ENCODE results near the gene OR1F1. TPM values are rescaled to one million over a fixed set of nuclear protein-coding genes. Genes with fewer than 3 reads are reported as not detected.
"Not testable (repeated sequence)": the region's sequence is repeated elsewhere in the genome, so short reads cannot be mapped to it uniquely, and the experiment has no call there.

Gene OR1F1
- total RNA-seq, 2 experiments from 2014 or later: not detected

DNA sequence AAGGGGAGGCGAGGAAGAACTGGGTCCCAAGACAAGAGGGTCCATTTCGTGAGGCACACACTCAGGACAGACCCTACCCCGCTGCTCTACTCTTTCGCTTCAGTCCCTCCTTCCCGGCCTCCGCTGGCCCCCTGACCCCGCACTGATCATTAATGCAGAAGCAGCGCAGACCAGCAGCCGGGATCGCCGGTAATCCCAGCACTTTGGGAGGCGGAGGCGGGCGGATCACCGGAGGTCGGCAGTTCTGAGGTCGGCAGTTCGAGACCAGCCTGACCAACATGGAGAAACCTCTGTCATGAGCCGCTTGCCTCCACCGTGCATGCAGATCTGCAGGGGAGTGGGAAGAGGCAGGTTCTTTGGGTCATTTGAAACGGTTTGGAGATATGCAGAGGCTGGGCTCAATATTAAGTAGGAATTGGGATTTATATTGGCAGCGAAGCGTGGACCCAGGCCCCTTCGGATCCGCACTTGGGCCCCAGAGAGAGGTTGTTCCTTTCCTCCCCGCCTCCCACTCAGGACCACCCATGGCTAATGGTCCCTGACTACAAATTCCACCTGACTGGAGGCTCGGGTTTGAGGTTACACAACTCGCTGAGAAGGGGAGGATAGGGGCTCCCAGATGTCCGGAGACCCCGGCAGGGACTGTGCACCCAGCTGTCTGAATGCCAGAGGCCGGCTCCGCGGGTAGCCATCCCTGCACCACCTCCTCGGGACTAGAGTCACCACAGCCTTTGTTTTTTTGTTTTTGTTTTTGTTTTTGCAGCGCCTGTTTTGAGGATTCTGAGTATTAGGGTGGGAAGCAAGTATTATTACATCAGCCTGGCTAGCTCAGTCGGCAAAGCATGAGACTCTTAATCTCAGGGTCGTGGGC, 23.6 kb upstream of the OR1F1 start:
- no peak for DNase-seq
- no peak overlapping the region for H3K4me3 ChIP-seq (ENCODE audit: low read length)
- no peaks in the 10 kb centered on the region for H3K9me3 ChIP-seq (ENCODE audit: control insufficient read depth in 1 of 2, insufficient read depth in 1 of 2, low read length in 2 of 2)
- no peak overlapping the region for H3K4me3 Mint-ChIP-seq
- peaks cover 10% of the 10 kb centered on the region for H3K4me1 Mint-ChIP-seq (ENCODE audit: low read depth)
- no peak overlapping the region for H3K27ac ChIP-seq (ENCODE audit: low read depth in 1 of 2, low read length in 2 of 2)
- no peak overlapping the region for H3K27ac Mint-ChIP-seq
- peaks cover 0 to under 1% of the 10 kb centered on the region in 2 experiments for H3K27me3 ChIP-seq (ENCODE audit: control insufficient read depth in 1 of 2, insufficient read depth in 2 of 2, low read length in 2 of 2)
- CTCF ChIA-PET: no interaction called here
- H3K36me3 ChIP-seq (ENCODE audit: insufficient read depth, low read length): no peaks in the 10 kb centered on the region
- TF ChIP-seq, protein P1, sequence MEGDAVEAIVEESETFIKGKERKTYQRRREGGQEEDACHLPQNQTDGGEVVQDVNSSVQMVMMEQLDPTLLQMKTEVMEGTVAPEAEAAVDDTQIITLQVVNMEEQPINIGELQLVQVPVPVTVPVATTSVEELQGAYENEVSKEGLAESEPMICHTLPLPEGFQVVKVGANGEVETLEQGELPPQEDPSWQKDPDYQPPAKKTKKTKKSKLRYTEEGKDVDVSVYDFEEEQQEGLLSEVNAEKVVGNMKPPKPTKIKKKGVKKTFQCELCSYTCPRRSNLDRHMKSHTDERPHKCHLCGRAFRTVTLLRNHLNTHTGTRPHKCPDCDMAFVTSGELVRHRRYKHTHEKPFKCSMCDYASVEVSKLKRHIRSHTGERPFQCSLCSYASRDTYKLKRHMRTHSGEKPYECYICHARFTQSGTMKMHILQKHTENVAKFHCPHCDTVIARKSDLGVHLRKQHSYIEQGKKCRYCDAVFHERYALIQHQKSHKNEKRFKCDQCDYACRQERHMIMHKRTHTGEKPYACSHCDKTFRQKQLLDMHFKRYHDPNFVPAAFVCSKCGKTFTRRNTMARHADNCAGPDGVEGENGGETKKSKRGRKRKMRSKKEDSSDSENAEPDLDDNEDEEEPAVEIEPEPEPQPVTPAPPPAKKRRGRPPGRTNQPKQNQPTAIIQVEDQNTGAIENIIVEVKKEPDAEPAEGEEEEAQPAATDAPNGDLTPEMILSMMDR (IDR thresholded peaks at IDR 0.05): no peak
- POLR2A ChIA-PET: no interaction called here
- ATAC-seq (ENCODE audit: poor library complexity): no peak
- H3K36me3 Mint-ChIP-seq (ENCODE audit: low read depth): peaks cover 2% of the 10 kb centered on the region
- no peaks in the 10 kb centered on the region for H3K27me3 Mint-ChIP-seq
- intact Hi-C loops (cut with DNase I, micrococcal nuclease): loop anchor here in 1 of 2 experiments (2.0 kb wide), 1 partner anchor 106 kb away; no protein-coding TSS in a partner anchor
- no peaks in the 10 kb centered on the region for H3K9me3 Mint-ChIP-seq
- H3K4me1 ChIP-seq (ENCODE audit: insufficient read depth, low read length): peaks cover 18% of the 10 kb centered on the region

- intact Hi-C loops (cut with DNase I, micrococcal nuclease): loop anchor here in 1 of 2 experiments (1.0 to 5.0 kb wide), 4 partner anchors 34 to 292 kb away; no protein-coding TSS in a partner anchor
- Histone ChIP-seq H3K36me3 (ENCODE audit: insufficient read depth, low read length) (no peaks in the 10 kb centered on the region), H3K4me1 (ENCODE audit: insufficient read depth, low read length) (peaks cover 11% of the 10 kb centered on the region), H3K4me3 (ENCODE audit: low read length) (peak overlapping the region; percentile 21), H3K27ac (ENCODE audit: low read depth in 1 of 2, low read length in 2 of 2) (no peak overlapping the region), H3K27me3 (ENCODE audit: control insufficient read depth in 1 of 2, insufficient read depth in 2 of 2, low read length in 2 of 2) (peaks cover 5 to 7% of the 10 kb centered on the region in 2 experiments), H3K9me3 (ENCODE audit: control insufficient read depth in 1 of 2, insufficient read depth in 1 of 2, low read length in 2 of 2) (no peaks in the 10 kb centered on the region)
- DNase-seq (no peak), ATAC-seq (ENCODE audit: poor library complexity) (no peak)
- H3K4me1 Mint-ChIP-seq (ENCODE audit: low read depth): peaks cover 11% of the 10 kb centered on the region
- no peaks in the 10 kb centered on the region for H3K27me3 Mint-ChIP-seq
- H3K4me3 Mint-ChIP-seq: peak overlapping the region; percentile 74
- ChIA-PET CTCF (interaction anchor here (1.0 to 3.2 kb wide), 4 partner anchors 16 to 107 kb away, joined by 3 to 26 read pairs (median 3); no protein-coding TSS in a partner anchor), POLR2A (interaction anchor here (1.0 to 1.4 kb wide), 4 partner anchors 31 to 98 kb away, joined by 4 to 5 read pairs (median 4); partner anchors contain the start of gene ZNF213)
- H3K9me3 Mint-ChIP-seq: no peaks in the 10 kb centered on the region
- TF ChIP-seq, protein P1 (IDR thresholded peaks at IDR 0.05): no peak
- H3K36me3 Mint-ChIP-seq (ENCODE audit: low read depth): no peaks in the 10 kb centered on the region
- H3K27ac Mint-ChIP-seq: peak overlapping the region; percentile 56
These were observed 22.7 kb upstream of the OR1F1 start for GRCh38 chr16:3165111-3165822.

DNA sequence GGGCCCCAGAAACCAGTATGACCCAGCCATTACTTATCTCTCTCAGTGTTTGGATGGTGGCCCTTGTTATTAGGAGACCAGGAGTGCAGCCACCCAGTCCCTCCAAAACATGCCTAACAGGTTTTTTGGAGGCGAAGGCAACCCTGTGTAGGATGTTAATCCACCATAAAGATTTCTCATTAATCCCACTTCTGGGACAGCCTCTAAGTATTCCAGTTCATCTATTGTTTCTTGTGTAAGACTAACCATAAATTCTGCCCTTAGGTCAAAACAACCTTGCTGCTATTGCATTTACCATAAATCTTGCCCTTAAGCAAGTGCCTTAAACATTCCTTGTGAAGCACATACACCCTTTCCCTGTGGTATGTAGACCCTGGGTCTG, 21.5 kb upstream of the OR1F1 start:
- Mint-ChIP-seq H3K4me3 (no peak overlapping the region), H3K36me3 (ENCODE audit: low read depth) (no peaks in the 10 kb centered on the region), H3K9me3 (no peaks in the 10 kb centered on the region), H3K4me1 (ENCODE audit: low read depth) (peaks cover 23% of the 10 kb centered on the region), H3K27ac (no peak overlapping the region), H3K27me3 (peaks cover 10% of the 10 kb centered on the region)
- DNase-seq: no peak
- Histone ChIP-seq H3K27ac (ENCODE audit: low read depth in 1 of 2, low read length in 2 of 2) (no peak overlapping the region), H3K36me3 (ENCODE audit: insufficient read depth, low read length) (no peaks in the 10 kb centered on the region), H3K4me3 (ENCODE audit: low read length) (no peak overlapping the region), H3K9me3 (ENCODE audit: control insufficient read depth in 1 of 2, insufficient read depth in 1 of 2, low read length in 2 of 2) (no peaks in the 10 kb centered on the region), H3K27me3 (ENCODE audit: control insufficient read depth in 1 of 2, insufficient read depth in 2 of 2, low read length in 2 of 2) (peaks cover 16 to 18% of the 10 kb centered on the region in 2 experiments), H3K4me1 (ENCODE audit: insufficient read depth, low read length) (peaks cover 23% of the 10 kb centered on the region)
- TF ChIP-seq, protein P1 (IDR thresholded peaks at IDR 0.05): no peak
- POLR2A ChIA-PET: interaction anchor here (0.6 to 1.4 kb wide), 5 partner anchors 32 to 135 kb away, joined by 3 to 5 read pairs (median 4); partner anchors contain the start of gene ZNF213
- ATAC-seq (ENCODE audit: poor library complexity): no peak
- CTCF ChIA-PET: interaction anchor here (0.6 to 3.2 kb wide), 10 partner anchors 9 to 138 kb away, joined by 3 to 26 read pairs (median 3); no protein-coding TSS in a partner anchor
- intact Hi-C loops (cut with DNase I, micrococcal nuclease): loop anchor here (2.0 to 5.0 kb wide), 4 partner anchors 72 to 291 kb away; no protein-coding TSS in a partner anchor

DNA sequence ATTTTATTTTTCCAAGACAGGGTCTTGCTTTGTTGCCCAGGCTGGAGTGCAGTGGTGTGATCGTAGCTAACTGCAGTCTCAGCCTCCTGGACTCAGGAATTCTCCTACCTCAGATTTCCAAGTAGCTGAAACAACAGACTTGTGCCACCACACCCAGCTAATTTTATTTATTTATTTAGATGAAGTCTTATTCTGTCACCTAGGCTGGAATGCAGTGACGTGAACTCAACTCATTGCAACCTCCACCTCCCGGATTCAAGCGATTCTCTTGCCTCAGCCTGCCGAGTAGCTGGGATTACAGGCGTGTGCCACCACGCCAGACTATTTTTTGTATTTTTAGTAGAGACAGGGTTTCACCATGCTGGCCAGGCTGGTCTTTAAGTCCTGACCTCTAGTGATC, 19.3 kb upstream of the OR1F1 start:
- not testable (repeated sequence) for H3K9me3 Mint-ChIP-seq; H3K4me3 Mint-ChIP-seq; DNase-seq; H3K27ac Mint-ChIP-seq; H3K27ac ChIP-seq (ENCODE audit: low read depth in 1 of 2, low read length in 2 of 2); ATAC-seq (ENCODE audit: poor library complexity); H3K36me3 Mint-ChIP-seq (ENCODE audit: low read depth); H3K36me3 ChIP-seq (ENCODE audit: insufficient read depth, low read length); H3K9me3 ChIP-seq (ENCODE audit: control insufficient read depth in 1 of 2, insufficient read depth in 1 of 2, low read length in 2 of 2); H3K4me3 ChIP-seq (ENCODE audit: low read length)
- intact Hi-C loops (cut with DNase I, micrococcal nuclease): loop anchor here in 1 of 2 experiments (5.0 kb wide), 2 partner anchors 166 to 289 kb away; no protein-coding TSS in a partner anchor
- ChIA-PET CTCF (interaction anchor here (1.1 to 1.3 kb wide), 2 partner anchors 39 to 141 kb away, joined by 3 read pairs; no protein-coding TSS in a partner anchor), POLR2A (interaction anchor here (1.0 to 1.7 kb wide), 3 partner anchors 11 to 110 kb away, joined by 3 to 4 read pairs (median 3); partner anchors contain the start of gene OR1F1)
- peaks cover 25% of the 10 kb centered on the region for H3K27me3 Mint-ChIP-seq
- Histone ChIP-seq H3K27me3 (ENCODE audit: control insufficient read depth in 1 of 2, insufficient read depth in 2 of 2, low read length in 2 of 2) (peaks cover 28 to 34% of the 10 kb centered on the region in 2 experiments), H3K4me1 (ENCODE audit: insufficient read depth, low read length) (peaks cover 35% of the 10 kb centered on the region)
- H3K4me1 Mint-ChIP-seq (ENCODE audit: low read depth): peaks cover 37% of the 10 kb centered on the region

All from CD4-positive, alpha-beta T cell (primary cell).